ENCODE measurements around the gene MYH15.
"Not testable (repeated sequence)": the region's sequence is repeated elsewhere in the genome, so short reads cannot be mapped to it uniquely, and the experiment has no call there.

MYH15 gene

GRCh38 chr3:108391917-108392593 is 118.3 kb downstream of the MYH15 start:
- no peak for DNase-seq

DNA sequence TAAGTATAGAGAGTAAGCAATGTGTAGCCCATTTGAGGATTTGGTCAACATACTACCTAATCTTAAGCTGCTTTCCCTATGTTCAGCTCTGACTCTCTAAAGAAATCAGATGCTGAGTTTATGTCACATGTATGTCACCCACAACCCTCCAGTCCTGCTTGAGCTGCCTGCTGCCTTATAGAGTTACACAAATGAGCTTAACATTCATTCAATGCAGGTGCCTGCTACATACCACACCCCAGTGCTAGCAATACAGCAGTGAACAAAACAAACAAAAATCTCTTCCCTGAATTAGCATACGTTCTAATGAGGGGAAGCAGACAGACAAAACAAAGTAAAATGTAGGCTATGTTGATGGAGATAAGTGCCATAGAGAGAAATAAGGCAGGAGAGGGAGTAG is 121.0 kb downstream of the MYH15 start:
- DNase-seq, result no peak

GRCh38 chr3:108388136-108389132 is 122.0 kb downstream of the MYH15 start:
- peak in 24 of 56 donors; percentile 7 to 73 (median 29) for DNase-seq

DNA sequence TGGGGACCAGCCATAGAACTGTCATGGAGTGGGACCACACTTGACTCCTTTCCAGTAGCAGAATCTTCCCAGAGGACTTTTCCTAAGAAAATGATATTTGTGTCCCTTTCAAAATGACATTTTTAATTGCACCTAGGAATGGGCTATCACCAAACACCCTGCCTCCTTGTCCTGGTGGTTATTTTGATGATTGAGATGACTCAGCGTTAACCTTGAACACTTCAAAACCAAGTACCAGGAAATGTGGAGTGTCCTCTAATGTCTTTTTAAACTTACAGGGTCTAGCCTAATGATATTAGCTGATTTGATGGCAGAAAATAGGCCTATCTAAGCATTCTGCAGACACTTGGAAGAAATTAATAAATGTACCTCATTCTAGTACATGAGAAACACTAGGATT is 123.3 kb downstream of the MYH15 start:
- DNase-seq, result no peak

DNA sequence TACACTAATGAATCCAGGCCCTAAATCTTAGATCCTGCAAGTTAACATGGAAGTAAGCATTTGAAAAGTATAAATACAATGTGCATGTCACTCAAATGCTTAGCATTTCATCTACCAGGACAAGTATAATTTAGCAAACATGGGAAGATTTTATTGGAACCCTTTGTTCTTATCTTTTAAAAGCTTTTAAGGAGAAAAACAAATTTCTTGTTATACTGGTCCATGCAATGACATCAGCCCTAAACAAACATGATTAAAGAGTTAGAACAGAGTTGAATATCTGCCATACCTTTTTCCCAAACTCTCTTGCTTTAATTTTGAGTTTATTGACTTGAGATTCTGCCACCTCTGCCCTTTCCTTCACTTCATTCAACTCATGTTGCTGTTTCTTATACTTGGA is 127.1 kb downstream of the MYH15 start:
- DNase-seq, result no peak

- DNase-seq, result no peak
Observed at GRCh38 chr3:108381529-108382140, 128.8 kb downstream of the MYH15 start.

DNA sequence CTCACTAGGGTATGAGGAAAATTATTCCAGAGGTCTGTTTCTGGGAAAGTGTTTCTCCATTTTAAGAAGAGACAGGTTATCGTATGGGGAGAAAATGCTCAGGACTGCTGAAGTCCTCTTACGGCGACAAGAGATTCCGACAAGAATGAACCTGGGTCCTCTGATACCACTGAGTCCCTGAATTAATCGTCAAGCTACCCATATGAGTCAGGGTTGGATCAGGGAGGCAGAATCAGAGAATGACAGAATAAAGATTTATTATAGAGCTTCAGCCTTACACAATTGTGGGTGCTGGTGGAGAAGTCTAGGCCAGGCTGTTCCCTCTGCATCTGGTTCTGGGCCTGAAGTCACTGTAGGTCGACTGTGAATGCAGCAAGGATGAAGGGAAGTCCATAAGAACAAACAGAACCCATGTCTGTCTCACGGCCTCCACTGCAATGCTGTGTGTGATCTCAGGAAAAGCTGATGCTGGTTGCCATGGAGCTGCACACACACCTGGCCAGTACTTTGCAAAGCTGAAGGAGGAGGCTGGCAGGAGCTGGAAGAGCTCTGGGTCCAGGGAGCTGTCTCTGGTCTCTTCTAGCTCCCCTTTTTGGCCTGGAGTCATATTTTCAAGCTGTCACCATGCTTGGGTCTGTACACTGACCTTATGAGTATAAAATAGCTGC is 130.1 kb downstream of the MYH15 start:
- peak in 2 of 56 donors; percentile 17 to 40 for DNase-seq

GRCh38 chr3:108378952-108379342 is 131.4 kb downstream of the MYH15 start:
- not testable (repeated sequence) for DNase-seq

DNA sequence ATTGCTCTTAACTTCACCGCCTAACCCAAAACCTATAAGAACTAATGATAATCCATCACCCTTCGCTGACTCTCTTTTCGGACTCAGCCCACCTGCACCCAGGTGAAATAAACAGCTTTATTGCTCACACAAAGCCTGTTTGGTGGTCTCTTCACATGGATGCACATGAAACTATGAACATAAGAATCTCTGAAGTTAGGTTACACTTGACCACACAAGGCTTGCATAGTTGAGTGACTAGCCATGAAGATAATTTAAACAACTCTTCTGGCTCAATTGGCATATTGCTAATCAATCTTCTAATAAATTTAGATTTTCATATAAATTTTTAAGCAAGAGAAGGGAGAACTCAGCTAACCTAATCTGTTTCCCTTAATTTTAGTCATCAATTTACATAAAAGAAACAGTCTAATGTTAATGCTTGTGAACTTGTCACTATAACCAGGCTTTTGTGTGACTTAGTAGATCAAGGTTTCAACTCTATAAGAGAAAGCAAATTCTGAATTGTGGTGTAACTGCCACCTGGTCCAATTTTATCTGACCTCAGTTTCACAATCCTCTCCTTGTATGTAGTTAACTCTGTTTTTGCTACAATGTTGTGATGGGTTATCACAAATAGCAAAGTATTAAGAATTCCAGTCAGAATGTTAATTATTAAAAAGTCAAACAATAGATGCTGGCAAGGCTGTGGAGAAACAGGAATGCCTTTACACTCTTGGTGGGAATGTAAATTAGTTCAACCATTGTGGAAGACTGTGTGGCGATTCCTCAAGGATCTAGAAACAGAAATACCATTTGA is 132.0 kb downstream of the MYH15 start:
- no peak for DNase-seq

DNA sequence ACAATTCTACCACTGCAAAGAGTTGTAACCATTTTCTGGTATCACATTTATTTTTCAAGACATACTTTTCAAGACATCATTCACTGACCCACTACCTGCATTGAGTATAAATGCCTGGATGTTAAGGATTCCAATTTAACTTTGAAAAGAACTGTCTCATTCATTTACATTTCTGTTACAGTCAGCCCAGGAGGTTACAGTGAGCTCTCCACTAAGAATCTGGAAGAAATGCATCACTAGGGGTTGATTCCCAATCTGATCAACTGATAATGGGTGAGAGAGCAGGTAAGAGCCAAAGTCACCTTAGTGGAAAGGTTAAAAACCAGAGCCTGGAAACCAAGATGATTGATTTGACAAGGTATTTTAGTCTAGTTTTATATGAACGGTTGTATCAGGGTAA is 133.0 kb downstream of the MYH15 start:
- DNase-seq, result no peak

- no peak for DNase-seq
Observed at GRCh38 chr3:108376026-108376425, 134.4 kb downstream of the MYH15 start.

- DNase-seq, result no peak
Observed at GRCh38 chr3:108359011-108359410, 151.4 kb downstream of the MYH15 start.

- no peak for DNase-seq
Observed at GRCh38 chr3:108357042-108357441, 153.4 kb downstream of the MYH15 start.

DNA sequence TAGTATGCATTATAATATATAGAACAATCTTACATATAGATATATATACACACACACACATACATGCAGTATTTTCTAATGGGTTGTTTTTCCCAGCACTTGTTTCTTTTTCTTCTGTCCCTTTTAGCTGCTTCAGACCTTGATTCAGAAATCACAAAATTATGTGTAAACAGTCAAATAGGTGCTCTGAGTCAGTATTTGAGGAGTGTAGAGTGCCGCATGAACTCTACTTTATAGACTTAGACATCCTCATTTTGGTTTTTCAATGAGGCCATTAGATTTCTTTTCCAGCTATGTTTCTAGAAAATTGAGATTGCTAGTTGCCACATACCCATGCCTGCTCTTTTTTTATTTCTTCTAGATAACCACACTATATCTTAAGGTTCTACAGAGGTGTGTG is 155.8 kb downstream of the MYH15 start:
- no peak for DNase-seq

GRCh38 chr3:108352176-108352575 is 158.2 kb downstream of the MYH15 start:
- no peak for DNase-seq

DNA sequence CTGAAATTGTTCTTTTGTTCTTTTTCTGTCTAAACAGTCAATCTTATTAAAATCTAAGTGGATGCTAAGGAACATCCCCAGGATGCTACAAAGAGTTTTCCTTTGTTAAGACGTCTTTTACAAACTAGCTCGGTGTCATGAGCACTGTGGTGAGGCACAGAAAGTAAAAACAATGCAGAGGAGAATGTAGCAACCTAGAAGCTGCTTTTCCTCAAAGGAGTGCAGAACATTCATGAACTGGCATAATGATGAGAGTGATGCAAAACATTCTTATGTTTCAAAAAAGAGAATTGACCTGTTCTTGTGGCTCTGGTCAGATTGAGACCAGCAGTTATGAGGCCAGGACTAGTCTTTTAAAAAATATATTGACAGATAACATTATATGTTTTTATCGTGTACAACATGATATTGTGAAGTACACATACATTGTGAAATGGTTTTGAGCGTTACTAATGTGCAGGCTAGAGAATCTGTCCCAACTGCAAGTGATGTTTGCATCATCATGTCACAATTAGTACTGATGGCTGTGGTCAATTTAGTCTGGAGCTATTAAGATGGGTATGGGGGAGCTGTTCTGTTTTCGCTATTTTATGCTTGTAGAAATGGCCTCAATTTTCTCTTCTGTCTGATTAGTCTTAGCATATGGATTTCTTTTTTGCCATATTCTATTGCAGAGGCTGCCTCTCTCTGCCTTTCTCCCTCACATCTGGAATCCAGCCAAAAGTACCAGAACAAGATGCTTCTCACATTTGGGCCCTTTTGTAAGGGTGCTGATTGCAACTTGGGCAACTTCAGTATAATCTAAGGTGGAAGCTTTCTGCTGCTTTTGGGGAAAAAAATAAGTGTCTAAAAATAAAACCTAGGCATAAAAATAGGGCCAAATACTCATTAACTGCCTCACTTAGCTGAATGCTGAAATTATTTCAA is 163.8 kb downstream of the MYH15 start:
- no peak for DNase-seq

DNA sequence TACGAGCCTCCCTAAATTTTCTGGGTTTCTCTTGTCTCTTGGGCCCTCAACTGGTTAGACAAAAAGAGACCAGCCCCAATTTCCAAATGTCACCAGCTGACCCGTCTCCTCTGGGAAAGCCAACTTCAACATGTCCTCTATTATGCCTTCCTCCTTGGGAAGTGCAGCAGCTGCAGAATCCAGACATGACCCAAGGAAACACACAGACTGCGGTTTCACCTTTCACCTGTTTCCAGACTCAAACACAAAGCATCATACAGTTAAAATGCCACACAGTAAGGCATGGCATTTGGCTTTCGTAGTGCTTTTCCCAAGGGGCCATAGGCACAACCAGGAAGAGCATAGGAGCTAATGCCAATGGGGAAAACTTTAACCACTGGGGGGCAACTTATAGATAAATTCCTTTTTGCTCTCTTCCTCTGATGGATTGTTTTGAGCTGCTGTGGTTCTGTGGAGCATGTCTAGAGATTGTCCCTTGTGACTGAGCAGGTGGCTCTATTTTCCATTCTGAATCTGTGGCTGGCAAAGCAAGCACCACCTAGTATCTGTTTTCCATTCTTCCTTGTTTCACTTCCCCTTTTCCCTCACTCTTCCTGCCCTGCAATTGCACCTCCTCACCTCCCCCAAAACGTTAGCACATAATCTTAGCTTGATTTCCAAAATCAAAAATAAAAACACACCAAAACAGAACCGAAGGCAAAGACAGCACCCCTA is 164.7 kb downstream of the MYH15 start:
- DNase-seq, result no peak

- no peak for DNase-seq
Observed at GRCh38 chr3:108343491-108343890, 166.9 kb downstream of the MYH15 start.
